OCI-LY3 (cell line): ENCODE results near the gene RAPGEF3.

ENCODE experiments used
- EZH2phosphoT487 ChIP-seq: fragments of 200-600 bp; shearing (Covaris generic); IDR thresholded peaks from 2 replicates; pipeline ENCODE4 v1.6.1; 2018; ENCODE audit warnings: antibody characterized with exemption, mixed run types, low read depth
- TF ChIP-seq, protein P1 (sequence below): fragments of 200-600, 300-600 bp; sonication (generic); IDR thresholded peaks from 2 replicates; pipeline ENCODE4 v1.5.1; 2014; ENCODE audit warnings: antibody characterized with exemption, low read length, low read depth

DNA sequence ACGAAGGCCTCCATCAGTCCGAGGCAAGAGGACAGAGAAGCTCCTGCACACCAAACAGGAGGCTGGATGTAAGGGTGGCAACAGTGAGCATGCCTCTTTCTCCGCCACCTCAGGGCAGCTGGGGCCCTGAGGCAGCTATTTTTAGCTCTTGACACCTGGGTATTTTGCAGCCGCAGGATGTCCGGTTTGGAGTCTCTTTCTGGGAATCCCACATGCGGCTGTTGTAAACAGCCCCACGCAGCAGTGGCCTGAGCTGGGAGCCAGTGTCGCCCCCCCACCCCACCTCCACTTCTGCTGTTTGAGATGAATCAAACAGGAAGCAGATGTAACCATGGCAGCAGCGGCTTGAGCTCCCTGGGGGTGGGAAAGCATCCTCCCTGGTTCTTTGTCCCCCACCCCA is 49.4 kb upstream of the RAPGEF3 start:
- TF ChIP-seq, protein P1, sequence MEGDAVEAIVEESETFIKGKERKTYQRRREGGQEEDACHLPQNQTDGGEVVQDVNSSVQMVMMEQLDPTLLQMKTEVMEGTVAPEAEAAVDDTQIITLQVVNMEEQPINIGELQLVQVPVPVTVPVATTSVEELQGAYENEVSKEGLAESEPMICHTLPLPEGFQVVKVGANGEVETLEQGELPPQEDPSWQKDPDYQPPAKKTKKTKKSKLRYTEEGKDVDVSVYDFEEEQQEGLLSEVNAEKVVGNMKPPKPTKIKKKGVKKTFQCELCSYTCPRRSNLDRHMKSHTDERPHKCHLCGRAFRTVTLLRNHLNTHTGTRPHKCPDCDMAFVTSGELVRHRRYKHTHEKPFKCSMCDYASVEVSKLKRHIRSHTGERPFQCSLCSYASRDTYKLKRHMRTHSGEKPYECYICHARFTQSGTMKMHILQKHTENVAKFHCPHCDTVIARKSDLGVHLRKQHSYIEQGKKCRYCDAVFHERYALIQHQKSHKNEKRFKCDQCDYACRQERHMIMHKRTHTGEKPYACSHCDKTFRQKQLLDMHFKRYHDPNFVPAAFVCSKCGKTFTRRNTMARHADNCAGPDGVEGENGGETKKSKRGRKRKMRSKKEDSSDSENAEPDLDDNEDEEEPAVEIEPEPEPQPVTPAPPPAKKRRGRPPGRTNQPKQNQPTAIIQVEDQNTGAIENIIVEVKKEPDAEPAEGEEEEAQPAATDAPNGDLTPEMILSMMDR: no peak
- TF ChIP-seq EZH2phosphoT487: no peak
